Muscle of back (tissue), 11 donors: ENCODE data around the gene LRRC8D. TPM values are rescaled to one million over a fixed set of nuclear protein-coding genes. Genes with fewer than 3 reads are reported as not detected.
"Not testable (repeated sequence)": the region's sequence is repeated elsewhere in the genome, so short reads cannot be mapped to it uniquely, and the experiment has no call there.

Experiments used
- DNase-seq, 3 donors: peaks; one replicate each; pipeline versions ENCODE4 v3.0.0 to v3.0.0-alpha.2; 2013
- polyA plus RNA-seq, 10 donors: library from polyadenylated mRNA; unstranded; fragments of 120-200 nt; gene quantifications; one replicate each; pipeline ENCODE4 v1.2.1, GENCODE V29; 2013; ENCODE audit not compliant: insufficient read length in 10 of 10

LRRC8D gene
- polyA plus RNA-seq, 10 donors = 6.7 to 9.6 (median 8.1) TPM

DNA sequence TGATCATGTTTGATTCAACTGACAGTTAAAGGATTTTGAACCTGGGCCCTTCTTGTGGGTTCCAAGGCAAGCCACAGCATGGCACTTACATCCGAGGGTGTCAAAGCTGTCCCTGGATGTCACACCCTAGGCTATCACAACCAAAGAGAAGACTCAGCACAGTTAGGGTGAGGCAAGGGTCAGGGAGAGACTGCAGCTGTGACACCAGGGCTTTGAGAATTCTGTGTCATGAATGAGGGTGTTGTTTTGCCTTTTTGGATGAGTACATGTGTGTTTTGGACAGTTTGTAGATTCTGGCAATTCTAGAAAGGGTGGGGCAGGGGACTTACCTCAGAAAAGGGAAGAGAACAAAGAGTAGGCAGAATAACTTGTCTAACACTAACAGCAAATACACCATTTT is 136.3 kb downstream of the LRRC8D start:
- DNase-seq = no peak

DNA sequence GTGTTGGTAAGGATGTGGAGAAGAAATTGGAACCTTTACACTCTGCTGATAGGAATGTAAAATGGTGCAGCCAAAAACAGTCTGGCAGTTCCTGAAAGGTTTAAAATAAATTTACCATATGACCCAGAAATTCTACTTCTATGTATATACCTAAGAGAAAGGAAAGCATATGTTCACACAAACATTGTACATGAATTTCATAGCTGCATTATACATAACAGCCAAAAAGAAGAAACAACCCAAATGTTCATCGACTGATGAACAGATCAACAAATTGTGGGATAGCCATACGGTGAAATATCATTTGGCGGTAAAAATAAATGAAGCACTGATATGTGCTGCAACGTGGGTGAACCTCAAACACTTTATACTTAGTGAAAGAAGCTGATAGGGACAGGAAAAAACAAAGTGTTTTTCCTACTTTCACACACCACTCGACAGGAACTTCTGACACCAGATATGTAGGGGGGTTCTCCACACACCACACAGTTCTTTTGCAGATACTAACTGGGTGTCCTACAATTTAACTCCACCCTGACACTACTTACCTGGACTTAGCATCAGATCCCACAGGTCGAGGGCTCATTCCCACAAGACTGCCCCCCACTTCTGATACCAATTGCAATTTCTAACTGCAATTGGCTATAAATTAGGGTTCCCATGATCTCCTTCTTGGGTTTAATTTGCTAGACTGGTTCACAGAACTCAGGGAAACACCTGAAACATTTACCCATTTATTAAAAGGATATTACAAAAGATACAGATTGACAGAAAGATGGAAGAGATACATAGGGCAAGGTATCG is 138.2 kb downstream of the LRRC8D start:
- no peak for DNase-seq

DNA sequence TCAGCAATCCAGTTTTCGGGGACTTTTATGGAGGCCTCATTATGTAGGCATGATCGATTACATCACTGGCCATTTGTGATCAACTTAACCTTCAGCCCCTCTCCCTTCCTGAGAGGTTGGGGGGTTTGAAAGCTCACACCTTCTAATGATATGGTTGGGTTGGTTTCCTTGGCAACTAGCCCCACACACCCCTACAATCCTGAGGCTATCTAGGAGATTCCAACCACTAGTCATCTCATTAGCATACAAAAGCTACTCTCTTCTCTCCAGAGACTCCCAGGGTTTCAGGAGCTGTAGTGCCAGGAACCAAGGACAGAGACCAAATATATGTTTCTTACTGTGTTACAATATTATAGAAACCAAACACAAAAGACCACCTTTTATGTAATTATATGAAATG is 138.9 kb downstream of the LRRC8D start:
- DNase-seq = no peak

DNA sequence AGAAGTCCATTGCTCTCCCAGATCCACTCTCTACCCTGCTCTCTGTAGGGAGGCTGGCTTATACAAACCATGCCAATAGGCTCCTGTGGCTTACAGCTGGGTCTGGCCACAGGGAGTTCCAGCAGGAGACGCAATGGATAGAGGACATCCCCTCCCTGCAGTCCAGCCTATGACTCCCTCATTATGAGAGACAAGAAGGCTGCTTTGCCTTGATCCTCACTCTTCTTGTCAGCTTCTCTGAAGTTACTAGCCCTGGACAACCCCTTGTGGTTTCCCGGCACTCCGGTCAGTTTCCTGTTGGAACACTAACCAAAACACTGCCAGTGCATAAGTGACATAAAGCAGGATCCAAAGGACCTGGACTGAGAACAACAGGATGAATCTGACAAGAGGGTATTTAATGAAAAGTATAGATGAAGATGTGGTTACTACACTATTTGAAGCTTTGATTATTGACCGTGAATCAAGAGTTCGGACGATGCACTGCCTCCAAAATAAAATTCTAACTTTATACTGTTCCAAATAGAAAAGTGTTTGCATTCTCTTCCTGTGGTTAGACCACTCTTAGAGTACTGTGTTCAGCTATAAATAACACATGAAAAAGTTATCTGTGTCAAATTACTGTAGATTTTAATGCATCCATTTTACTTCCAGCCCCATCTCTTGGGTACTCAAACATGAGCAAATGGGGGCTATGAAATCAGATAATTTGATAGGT is 141.4 kb downstream of the LRRC8D start:
- DNase-seq = no peak

DNA sequence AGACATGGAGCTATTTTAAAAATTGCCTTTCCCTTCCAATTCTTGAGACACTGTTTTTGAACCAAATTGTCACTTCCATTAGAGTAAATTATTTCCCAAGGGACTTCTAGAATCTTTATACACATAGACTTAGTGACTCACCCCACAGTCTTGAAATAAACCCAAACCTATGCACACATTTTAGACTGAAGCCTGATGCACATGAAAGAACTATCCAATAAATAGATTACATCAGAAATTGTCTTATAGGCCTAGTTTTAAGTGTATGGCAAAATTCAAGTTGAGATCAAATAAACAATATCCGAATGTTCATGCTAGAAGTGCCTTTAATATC is 141.9 kb downstream of the LRRC8D start:
- no peak for DNase-seq

DNA sequence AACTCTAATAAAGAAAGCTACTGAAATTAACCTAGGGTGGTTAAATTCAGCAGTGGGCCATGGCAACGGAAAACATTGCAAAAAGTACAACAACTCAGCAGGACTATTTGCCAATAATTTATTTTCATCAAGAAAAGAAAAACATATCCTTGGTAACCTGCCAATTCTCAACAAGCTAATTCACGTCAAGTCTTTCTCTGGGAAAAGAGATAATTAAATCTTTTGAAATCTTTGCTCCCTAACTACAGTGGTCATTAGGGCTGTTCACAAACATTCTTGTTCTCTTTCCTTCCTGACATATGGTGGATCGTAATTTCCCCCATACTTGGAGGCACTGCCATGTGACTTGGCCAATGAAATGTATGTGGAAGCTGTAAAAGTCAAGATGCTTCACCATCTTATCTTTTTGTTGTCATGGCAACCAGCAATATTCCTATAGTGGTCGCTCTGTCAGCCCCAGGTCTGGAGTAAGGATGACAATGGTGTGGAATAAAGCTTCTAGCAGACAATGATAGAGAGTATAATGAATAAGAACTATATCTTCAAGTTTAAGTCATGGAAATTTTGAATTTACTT is 144.4 kb downstream of the LRRC8D start:
- DNase-seq = no peak

DNA sequence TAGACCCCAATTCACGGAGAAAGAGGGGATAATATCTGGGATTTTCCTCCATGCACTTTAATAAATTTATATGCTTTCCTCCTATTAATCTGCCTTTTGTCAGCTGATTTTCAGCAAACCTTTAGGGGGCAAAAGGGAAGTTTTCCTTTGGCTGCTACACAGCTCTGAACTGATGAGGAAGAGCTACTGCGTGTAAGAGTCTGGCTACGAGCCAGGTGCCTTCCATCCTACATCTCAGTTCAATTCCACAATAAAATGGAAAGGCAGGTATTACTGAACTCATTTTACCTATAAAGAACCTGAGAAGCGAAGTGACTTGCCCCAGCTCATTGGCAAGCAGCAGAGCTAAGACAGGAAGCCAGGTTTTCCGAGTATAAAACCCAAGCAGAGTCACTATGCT is 145.8 kb downstream of the LRRC8D start:
- no peak for DNase-seq

DNA sequence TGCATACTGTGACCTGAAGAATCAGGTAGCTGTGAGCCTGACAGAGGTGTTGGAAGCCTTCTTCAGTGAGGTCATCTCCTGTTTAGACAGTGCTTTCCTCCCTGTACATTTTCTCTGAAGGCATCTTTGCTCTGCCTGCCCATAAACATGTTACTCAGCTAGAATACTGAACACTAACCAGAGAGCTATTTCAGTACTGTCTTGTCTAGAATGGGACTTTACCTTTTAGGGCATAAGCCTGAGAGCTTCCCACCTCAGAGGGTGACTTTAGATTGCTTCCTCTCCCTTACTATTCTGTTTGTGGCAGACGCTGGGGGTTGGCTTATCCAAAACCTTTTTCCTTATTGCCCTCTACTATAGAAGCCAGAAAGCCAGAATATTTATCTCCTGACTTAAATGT is 150.8 kb downstream of the LRRC8D start:
- DNase-seq = no peak

DNA sequence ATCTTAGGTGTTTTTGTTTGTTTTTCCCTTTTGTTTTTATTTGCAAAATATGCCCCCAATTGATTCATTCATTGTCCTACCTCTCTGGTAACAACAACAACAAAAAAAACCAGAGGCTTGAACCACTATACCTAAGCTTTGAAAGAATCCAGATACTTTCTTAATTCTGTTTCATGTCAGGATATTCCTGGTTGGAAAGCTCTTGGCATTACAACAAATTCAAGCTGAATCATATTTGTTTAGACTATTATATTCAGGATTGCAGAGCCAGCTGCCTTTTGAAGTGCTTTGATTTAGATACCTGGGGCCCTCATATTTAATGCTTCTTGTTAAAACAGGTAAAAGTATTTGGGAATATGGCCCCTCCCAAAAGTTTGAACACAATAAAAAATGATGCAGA is 151.2 kb downstream of the LRRC8D start:
- DNase-seq = no peak

DNA sequence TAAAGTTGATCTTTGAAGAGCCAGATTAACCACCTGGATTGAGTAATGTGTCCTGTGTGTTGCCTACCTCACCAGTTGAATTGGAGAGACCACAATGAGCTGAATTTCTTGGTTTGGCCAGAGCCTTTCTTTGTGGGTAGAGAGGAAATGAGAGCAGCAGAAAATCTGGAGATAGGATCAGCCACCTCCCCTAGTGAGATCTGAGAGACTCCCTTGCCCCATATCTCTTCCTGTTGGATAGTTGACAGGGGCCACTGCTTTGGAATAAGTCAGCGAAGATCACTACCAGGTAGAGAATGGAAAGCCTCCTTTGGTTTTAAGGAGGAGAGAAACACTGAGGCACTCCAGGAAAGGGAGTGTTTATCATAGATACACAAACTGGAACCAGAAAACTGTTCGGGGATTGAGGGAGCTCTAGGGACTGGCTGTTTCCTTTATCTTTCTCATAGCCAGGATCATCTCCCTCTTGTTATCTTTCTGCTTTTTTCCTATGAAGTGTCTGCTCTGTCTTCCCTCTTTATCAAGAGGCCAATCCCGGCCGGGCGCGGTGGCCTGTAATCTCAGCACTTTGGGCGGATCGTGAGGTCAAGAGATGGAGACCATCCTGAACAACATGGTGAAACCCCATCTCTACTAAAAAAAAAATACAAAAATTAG is 152.8 kb downstream of the LRRC8D start:
- DNase-seq = no peak

DNA sequence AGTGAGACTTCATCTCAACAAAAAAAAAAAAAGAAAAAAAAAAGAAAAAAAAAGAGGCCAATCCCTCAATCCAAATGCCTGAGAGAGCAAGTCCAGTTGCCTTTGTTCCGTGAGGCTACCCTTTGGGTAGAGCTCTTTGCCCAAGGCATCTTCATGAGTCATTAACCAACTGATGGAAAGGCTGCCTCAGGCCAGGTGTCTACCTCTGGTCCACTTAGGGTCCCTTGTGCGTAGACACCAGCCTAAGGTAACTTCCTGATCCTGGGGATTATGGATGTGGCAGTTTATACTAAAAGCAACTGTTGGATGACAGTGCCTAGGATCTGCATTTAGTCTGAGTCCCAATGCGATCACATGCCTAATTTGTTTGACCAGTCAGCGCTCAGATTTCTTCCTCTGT is 153.4 kb downstream of the LRRC8D start:
- no peak for DNase-seq

DNA sequence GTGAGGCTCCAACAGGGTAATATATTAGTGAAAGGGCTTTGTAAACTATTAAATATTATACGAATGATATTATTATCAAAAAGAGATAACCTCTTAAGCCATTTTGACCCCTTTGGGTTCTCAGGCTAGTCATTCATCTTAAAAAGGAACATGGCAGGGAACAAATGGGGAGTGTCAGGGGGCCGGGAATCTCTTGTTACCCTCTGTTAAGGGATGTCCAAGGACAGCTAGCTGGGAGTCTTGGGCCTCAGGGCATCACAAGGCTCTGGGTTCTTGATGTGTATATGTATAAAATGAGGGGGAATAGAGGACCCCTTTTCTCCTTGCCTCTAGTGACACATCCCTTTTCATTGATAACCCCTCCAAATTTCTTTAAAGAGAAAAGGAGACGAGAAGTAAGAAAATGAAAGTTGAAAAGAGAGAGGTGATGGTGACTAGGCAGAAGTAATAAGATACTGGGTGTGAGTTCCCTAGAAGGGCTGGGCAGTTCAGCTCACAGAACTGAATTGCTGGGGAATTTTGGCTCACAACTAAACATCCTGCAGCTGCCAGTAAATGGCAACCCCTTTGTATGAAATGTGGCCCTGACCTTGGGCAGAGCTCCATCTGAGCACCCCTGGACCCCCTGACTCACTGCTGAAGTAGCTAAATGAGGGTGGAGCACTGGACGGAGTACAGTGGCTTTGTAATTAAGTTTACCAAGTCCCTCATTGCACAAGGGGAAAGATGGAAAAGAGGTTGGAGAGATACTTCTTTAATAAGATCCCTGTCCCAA is 154.1 kb downstream of the LRRC8D start:
- no peak for DNase-seq

DNA sequence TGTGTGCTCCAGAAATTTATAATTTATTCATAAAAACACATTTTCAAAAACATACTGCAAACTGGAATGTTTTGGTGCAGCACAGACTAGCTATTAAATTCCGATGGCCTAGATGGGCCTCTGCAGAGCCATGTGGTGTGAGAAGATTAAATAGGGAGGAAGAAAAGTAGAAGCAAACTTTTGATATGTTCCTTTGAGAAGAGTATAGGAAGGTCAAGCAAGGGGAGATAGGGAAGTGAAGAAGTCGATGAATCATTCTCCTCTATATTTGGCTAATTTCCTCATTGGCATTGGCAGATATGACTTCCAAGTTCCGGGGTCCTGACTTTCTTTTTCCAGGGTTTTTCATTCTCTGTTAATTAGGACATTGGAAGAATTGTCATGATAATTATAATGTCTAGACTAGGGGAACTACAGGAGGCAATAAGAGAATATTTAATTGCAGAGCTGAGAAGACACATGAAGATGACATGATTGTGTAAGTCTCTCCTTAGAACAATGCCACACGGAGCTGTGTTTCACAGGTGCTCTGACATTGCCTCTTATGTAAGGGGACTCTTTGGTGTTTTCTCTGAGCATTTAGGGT is 154.8 kb downstream of the LRRC8D start:
- DNase-seq = no peak

DNA sequence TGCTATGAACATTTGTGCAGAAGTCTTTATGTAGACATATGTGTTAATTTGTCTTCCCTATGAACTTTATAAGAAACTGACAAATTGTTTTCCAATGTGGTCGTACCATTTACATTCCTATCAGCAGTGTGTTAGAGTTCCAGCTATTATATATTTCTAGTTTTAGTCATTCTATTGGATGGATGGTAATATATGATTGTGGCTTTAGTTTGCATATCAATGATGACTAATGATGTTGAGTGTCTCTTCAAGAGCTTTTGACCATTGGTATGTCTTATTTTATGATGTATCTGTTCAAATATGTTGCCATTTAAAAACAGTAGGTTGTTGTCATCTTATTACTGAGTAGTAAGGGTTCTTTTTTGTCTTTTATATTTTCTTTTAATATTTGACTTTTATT is 157.9 kb downstream of the LRRC8D start:
- DNase-seq = peak in 1 of 3 donors; percentile 60

DNA sequence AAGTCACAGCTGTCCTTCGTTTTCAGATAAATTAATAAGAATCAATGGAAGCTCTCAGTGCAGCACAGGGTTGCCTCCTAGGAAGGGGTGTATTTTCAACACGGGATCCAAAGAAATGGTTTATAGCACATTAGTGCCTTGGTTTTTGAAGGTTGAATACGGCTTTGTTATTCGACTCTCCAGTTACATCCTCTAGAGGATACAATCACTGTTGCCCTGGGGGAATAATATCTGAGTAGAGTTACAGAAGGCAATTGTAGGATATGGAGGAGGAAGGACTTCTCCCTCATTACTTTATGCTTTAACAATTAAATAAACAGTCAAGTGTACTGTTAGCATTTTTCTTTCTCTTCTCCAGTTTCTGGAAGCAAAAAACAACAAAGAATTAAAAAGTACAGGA is 159.8 kb downstream of the LRRC8D start:
- DNase-seq = no peak

DNA sequence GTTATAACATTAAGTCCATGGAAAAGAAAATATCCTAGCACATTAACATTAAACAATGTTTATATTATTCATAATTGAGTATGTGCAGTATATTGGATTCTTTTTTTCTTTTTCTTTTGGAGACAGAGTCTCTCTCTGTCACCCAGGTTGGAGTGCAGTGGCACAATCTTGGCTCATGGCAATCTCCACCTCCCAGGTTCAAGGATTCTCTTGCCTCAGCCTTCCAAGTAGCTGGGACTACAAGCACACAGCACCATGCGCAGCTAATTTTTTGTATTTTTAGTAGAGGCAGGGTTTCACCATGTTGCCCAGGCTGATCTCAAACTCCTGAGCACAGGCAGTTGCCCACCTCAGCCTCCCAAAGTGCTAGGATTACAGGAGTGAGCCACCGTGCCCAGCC is 162.0 kb downstream of the LRRC8D start:
- DNase-seq = not testable (repeated sequence)

DNA sequence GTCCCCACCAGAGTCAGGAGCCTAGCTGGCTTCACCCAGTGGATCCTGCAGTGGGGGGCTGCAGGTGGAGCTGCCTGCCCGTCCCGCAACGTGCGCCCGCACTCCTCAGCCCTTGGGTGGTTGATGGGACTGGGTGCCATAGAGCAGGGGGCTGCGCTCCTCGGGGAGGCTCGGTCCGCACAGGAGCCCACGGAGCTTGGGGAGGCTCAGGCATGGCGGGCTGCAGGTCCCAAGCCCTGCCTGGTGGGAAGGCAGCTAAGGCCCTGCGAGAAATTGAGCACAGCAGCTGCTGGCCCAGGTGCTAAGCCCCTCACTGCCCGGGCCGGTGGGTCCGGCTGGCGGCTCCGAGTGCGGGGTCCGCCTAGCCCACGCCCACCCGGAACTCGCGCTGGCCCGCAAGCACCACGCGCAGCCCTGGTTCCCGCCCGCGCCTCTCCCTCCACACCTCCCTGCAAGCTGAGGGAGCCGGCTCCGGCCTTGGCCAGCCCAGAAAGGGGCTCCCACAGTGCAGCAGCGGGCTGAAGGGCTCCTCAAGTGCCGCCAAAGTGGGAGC is 163.8 kb downstream of the LRRC8D start:
- not testable (repeated sequence) for DNase-seq

DNA sequence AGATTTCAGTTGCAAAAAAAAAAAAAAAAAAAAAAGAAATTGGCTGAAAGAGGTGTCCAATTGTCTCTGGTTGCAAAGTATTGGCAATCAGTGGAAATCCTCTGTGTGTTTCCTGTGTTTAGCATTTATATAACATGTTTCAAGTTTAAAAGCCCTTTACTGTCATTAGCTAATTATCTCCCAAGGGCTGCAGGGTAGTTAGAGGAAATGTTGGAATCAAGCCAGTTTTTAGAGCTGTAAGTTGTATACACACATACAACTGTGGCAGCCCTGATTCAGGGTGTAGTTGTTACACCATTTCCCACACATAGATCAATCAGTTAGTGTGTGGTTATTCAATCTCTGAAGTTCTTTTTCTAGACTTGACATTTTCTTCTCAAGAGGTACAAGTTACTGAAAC is 165.2 kb downstream of the LRRC8D start:
- no peak for DNase-seq
